Measurements from ENCODE around the gene GRAP2. TPM values are rescaled to one million over a fixed set of nuclear protein-coding genes. Genes with fewer than 3 reads are reported as not detected.

Gene GRAP2
- total RNA-seq, result 2.5 TPM

DNA sequence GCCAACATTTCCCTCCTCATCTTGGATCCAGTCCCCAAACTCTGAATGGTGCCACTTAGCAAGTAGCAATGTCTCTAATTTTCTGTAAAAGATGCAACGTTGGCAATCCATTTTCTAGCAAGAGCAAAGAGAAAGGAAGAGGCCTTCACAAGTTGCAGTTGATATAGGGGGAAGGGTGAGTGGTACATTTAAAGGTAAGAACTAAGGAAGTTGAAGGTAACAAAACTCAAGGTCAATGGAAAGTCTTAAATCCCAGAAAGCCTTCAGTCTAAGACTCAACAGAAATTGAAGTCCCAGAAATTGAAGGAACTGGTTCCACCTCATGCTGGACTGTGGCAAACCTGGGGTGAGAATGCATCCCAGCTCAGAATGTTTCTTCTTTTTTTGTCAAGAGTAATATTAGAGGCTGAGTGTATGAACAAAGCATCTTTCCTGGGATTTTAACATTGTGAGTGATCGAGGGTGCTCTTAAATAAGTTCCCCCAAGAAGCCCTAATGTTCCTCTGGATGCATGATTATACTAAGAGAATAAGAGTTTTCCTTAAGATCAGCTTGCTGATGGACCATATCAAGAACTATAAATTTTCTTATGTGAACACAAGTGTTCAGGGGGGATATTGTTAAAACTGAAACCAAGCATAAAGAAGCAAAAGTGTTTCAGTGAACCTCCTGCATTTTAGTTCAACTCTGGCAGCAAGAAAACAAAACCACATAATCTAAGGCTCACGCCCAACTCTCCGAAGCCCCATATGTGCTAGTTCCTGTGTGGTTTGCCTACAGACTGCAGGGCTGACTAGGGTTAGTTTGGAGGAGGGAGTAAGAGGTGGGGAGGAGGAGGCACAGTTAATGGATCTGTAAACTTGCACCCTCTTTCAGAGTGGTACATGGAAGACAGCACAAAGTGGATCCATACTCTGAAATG is at the start of gene GRAP2:
Gene GRAP2 (plus strand): TSS at position 779 of the 922 bp plus-strand sequence. CDS start 46,023 bp downstream, outside the sequence.

DNA sequence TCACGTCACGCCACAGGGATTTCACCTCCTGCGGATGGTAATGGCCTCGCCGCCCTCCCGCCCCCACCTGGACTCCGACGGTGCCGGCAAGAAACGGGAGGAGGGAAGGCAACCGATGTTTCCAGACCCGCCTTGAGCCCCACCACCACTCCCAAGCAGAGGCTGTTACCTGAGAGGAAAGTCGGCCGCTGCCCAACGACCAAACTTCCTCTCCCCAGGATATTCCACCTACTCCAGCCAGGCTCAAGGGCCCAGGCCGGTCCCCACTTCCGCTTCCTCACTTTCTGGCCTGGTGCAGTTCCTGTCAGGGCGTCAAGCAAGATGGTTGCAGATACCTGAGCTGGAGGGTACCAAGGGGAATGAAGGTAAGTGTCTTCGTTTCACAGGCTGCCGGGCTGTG is 7.4 kb upstream of the GRAP2 start, which contains the start of gene ENTHD1:
Gene ENTHD1 (minus strand): TSS at position 235 of the 400 bp plus-strand sequence. CDS start 6,012 bp downstream, outside the sequence.

DNA sequence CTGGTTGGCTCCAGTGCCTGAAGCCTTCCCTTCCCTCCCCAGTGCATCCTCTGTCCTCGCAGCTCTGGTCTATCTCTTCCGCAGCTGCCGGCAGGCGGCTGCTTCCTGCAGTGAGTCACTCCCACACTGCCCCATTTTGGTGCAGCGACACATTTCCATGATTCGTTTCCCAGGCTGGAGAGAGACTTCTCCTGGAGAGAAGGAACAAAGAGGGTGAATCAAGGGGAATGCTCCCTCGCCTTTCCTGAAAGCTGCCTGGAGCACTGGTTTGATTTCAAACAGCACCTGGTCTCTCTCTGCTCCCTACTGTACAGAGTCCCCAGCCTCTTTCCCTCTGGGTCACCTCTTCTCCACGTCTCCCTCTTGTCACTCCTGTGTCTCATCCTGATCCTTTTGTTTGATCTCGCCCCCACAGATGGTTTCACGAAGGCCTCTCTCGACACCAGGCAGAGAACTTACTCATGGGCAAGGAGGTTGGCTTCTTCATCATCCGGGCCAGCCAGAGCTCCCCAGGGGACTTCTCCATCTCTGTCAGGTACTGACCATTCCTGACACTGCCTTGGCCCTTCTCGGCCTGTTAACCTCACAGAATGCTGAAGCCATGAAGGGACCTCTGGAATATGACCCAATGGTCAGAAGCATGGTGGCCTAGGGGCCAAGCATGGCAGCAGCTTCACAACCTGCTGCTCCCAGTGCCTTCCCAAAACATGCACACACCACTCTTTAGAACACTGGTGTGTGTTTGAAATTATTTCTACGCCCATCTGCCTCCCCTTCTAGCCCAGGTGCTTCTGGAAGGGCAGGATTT is 59.0 kb downstream of the GRAP2 start, which contains the start of gene TMA7B:
Gene TMA7B (plus strand): TSS at position 758 of the 808 bp plus-strand sequence. CDS start 3,978 bp downstream, outside the sequence.

DNA sequence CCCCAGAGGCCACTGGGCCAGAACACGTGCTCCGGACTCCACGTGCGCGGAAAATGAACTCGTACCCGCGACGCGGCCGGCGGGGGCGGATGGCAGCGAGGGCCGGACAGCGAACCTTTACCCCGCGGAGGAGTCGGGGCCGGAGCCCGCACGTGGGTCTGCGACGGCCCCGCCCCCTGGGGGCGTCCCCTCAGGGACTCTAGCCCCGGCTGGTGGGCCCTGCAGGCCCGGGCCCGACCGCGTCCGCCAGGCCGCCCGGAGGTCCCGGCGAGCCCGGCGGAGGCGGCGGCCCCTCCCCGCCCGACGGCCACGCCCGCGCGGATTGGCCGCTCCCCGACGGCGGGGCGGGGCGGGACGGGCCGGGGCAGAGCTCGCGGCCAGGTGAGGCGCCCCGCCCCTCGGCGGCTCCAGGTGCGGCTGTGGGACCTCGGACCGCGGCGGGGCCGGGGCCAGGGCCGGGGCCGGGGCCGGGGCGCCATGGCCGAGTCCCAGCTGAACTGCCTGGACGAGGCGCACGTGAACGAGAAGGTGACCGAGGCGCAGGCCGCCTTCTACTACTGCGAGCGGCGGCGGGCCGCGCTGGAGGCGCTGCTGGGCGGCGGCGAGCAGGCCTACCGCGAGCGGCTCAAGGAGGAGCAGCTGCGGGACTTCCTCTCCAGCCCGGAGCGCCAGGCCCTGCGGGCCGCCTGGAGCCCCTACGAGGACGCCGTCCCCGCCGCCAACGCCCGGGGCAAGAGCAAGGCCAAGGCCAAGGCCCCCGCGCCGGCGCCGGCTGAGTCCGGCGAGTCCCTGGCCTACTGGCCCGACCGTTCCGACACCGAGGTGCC is 93.9 kb downstream of the GRAP2 start, which contains the start of gene FAM83F:
Gene FAM83F (plus strand): TSS at position 389 of the 827 bp plus-strand sequence. CDS start 89 bp downstream, at position 478.

Small RNA genes lying within 50 kb of the gene (small RNA-seq; reads per million reads assigned to genes)
- not detected for gene RN7SKP210 (ENCODE audit: low replicate concordance)

Other genes with a start within 250 kb of the GRAP2 start
- not detected for gene ENTHD1, start 7.3 kb upstream of the GRAP2 start, total RNA-seq
- gene TMA7B, start 59.3 kb downstream of the GRAP2 start, total RNA-seq, result 0.12 TPM
- 2.5 TPM for gene FAM83F, start 93.9 kb downstream of the GRAP2 start, total RNA-seq

Data from metanephros (tissue), 2 donors.